Measurements from ENCODE around the gene TSPAN32. TPM values are rescaled to one million over a fixed set of nuclear protein-coding genes. Genes with fewer than 3 reads are reported as not detected.
"Not testable (repeated sequence)": the region's sequence is repeated elsewhere in the genome, so short reads cannot be mapped to it uniquely, and the experiment has no call there.

TSPAN32 gene
- total and polyA plus RNA-seq, 2 donors (not counting 1 experiment from before 2014, with no cell fraction given): 0.17 TPM; not detected in 1

DNA sequence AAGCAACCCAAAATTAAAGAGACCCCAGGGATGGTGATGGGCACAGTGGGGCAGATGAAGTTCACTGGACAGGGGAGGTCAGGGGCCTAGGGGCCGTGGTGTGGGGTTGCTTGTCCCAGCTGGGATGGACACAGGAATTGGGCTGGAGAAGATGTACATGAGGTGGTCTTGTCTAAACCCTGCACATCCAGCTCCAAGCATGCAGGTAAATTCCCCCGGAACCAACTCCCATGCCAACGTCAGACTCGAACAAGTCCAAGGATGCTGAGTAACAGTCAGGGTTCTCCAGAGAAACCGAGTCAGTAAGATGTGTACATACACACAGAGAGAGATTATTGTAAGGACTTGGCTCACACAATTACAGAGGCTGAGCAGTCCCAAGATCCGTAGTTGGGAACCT, 28.9 kb downstream of the TSPAN32 start:
- H3K27me3 ChIP-seq (ENCODE audit: control insufficient read depth, insufficient read depth, low read length): no peaks in the 10 kb centered on the region
- no peak overlapping the region for H3K4me2 ChIP-seq (ENCODE audit: extremely low read depth, insufficient read depth, low read length)
- no peak overlapping the region for H3K9ac ChIP-seq (ENCODE audit: insufficient read depth, low read length)
- no peak overlapping the region for H2AFZ ChIP-seq (ENCODE audit: low read length)
- no peak overlapping the region for H3K27ac ChIP-seq (ENCODE audit: insufficient read depth, low read length)
- TF ChIP-seq, protein P1, sequence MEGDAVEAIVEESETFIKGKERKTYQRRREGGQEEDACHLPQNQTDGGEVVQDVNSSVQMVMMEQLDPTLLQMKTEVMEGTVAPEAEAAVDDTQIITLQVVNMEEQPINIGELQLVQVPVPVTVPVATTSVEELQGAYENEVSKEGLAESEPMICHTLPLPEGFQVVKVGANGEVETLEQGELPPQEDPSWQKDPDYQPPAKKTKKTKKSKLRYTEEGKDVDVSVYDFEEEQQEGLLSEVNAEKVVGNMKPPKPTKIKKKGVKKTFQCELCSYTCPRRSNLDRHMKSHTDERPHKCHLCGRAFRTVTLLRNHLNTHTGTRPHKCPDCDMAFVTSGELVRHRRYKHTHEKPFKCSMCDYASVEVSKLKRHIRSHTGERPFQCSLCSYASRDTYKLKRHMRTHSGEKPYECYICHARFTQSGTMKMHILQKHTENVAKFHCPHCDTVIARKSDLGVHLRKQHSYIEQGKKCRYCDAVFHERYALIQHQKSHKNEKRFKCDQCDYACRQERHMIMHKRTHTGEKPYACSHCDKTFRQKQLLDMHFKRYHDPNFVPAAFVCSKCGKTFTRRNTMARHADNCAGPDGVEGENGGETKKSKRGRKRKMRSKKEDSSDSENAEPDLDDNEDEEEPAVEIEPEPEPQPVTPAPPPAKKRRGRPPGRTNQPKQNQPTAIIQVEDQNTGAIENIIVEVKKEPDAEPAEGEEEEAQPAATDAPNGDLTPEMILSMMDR (conservative IDR thresholded peaks at IDR 0.05 in 1 of 2, IDR thresholded peaks at IDR 0.05 in 1 of 2; ENCODE audit: low read depth in 1 of 2, low read length in 2 of 2): no peak
- no peak for TF ChIP-seq EZH2 (IDR thresholded peaks at IDR 0.05; ENCODE audit: low read length, missing control alignments)
- H3K4me3 ChIP-seq (replicated peaks in 1 of 4; ENCODE audit: control extremely low read depth in 1 of 4, insufficient read depth in 1 of 4, low read depth in 3 of 4, low read length in 4 of 4): no peak overlapping the region
- no peaks in the 10 kb centered on the region for H3K4me1 ChIP-seq (ENCODE audit: control insufficient read depth, extremely low read depth, insufficient read depth, low read length)
- no peaks in the 10 kb centered on the region for H4K20me1 ChIP-seq (ENCODE audit: control insufficient read depth, extremely low read depth, insufficient read depth, low read length)
- H3K9me3 ChIP-seq (ENCODE audit: control insufficient read depth, insufficient read depth, low read depth, low read length): no peaks in the 10 kb centered on the region
- H3K36me3 ChIP-seq (ENCODE audit: control insufficient read depth, insufficient read depth, low read length): no peaks in the 10 kb centered on the region
- no peak for DNase-seq (ENCODE audit: low read depth in 2 of 2)
- no peaks in the 10 kb centered on the region for H3K79me2 ChIP-seq (ENCODE audit: control insufficient read depth, insufficient read depth, low read length)

- Histone ChIP-seq H3K27ac (ENCODE audit: insufficient read depth, low read length) (no peak overlapping the region), H3K4me1 (ENCODE audit: control insufficient read depth, extremely low read depth, insufficient read depth, low read length) (no peaks in the 10 kb centered on the region), H3K4me2 (ENCODE audit: extremely low read depth, insufficient read depth, low read length) (no peak overlapping the region), H3K36me3 (ENCODE audit: control insufficient read depth, insufficient read depth, low read length) (no peaks in the 10 kb centered on the region), H4K20me1 (ENCODE audit: control insufficient read depth, extremely low read depth, insufficient read depth, low read length) (no peaks in the 10 kb centered on the region), H3K4me3 (replicated peaks in 1 of 4; ENCODE audit: control extremely low read depth in 1 of 4, insufficient read depth in 1 of 4, low read depth in 3 of 4, low read length in 4 of 4) (no peak overlapping the region), H3K9ac (ENCODE audit: insufficient read depth, low read length) (no peak overlapping the region), H3K9me3 (ENCODE audit: control insufficient read depth, insufficient read depth, low read depth, low read length) (no peaks in the 10 kb centered on the region), H2AFZ (ENCODE audit: low read length) (no peak overlapping the region), H3K27me3 (ENCODE audit: control insufficient read depth, insufficient read depth, low read length) (no peaks in the 10 kb centered on the region), H3K79me2 (ENCODE audit: control insufficient read depth, insufficient read depth, low read length) (no peaks in the 10 kb centered on the region)
- TF ChIP-seq, protein P1 (conservative IDR thresholded peaks at IDR 0.05 in 1 of 2, IDR thresholded peaks at IDR 0.05 in 1 of 2; ENCODE audit: low read depth in 1 of 2, low read length in 2 of 2): no peak
- no peak for TF ChIP-seq EZH2 (IDR thresholded peaks at IDR 0.05; ENCODE audit: low read length, missing control alignments)
- no peak for DNase-seq (ENCODE audit: low read depth in 2 of 2)
These were observed 29.6 kb downstream of the TSPAN32 start for GRCh38 chr11:2331404-2331803.

DNA sequence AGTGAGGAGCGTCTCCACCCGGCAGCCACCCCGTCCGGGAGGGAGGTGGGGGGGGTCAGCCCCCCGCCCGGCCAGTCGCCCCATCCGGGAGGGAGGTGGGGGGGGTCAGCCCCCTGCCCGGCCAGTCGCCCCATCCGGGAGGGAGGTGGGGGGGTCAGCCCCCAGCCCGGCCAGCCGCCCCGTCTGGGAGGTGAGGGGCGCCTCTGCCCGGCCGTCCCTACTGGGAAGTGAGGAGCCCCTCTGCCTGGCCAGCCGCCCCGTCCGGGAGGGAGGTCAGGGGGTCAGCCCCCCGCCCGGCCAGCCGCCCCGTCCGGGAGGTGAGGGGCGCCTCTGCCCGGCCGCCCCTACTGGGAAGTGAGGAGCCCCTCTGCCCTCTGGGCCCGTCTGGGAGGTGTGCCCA, 30.8 kb downstream of the TSPAN32 start:
- H2AFZ ChIP-seq (ENCODE audit: low read length); DNase-seq (ENCODE audit: low read depth in 2 of 2); H3K9me3 ChIP-seq (ENCODE audit: control insufficient read depth, insufficient read depth, low read depth, low read length); H3K27ac ChIP-seq (ENCODE audit: insufficient read depth, low read length); H3K4me2 ChIP-seq (ENCODE audit: extremely low read depth, insufficient read depth, low read length); H3K36me3 ChIP-seq (ENCODE audit: control insufficient read depth, insufficient read depth, low read length); H4K20me1 ChIP-seq (ENCODE audit: control insufficient read depth, extremely low read depth, insufficient read depth, low read length); H3K9ac ChIP-seq (ENCODE audit: insufficient read depth, low read length); H3K79me2 ChIP-seq (ENCODE audit: control insufficient read depth, insufficient read depth, low read length); H3K4me1 ChIP-seq (ENCODE audit: control insufficient read depth, extremely low read depth, insufficient read depth, low read length); H3K4me3 ChIP-seq (replicated peaks in 1 of 4; ENCODE audit: control extremely low read depth in 1 of 4, insufficient read depth in 1 of 4, low read depth in 3 of 4, low read length in 4 of 4); H3K27me3 ChIP-seq (ENCODE audit: control insufficient read depth, insufficient read depth, low read length): not testable (repeated sequence)

GRCh38 chr11:2333486-2334205, 31.8 kb downstream of the TSPAN32 start:
- not testable (repeated sequence) for H3K4me3 ChIP-seq (replicated peaks in 1 of 4; ENCODE audit: control extremely low read depth in 1 of 4, insufficient read depth in 1 of 4, low read depth in 3 of 4, low read length in 4 of 4); H3K27me3 ChIP-seq (ENCODE audit: control insufficient read depth, insufficient read depth, low read length); H4K20me1 ChIP-seq (ENCODE audit: control insufficient read depth, extremely low read depth, insufficient read depth, low read length); DNase-seq (ENCODE audit: low read depth in 2 of 2); H3K4me1 ChIP-seq (ENCODE audit: control insufficient read depth, extremely low read depth, insufficient read depth, low read length); H3K4me2 ChIP-seq (ENCODE audit: extremely low read depth, insufficient read depth, low read length); H3K36me3 ChIP-seq (ENCODE audit: control insufficient read depth, insufficient read depth, low read length); H2AFZ ChIP-seq (ENCODE audit: low read length); H3K9ac ChIP-seq (ENCODE audit: insufficient read depth, low read length); H3K79me2 ChIP-seq (ENCODE audit: control insufficient read depth, insufficient read depth, low read length); H3K9me3 ChIP-seq (ENCODE audit: control insufficient read depth, insufficient read depth, low read depth, low read length); H3K27ac ChIP-seq (ENCODE audit: insufficient read depth, low read length)

DNA sequence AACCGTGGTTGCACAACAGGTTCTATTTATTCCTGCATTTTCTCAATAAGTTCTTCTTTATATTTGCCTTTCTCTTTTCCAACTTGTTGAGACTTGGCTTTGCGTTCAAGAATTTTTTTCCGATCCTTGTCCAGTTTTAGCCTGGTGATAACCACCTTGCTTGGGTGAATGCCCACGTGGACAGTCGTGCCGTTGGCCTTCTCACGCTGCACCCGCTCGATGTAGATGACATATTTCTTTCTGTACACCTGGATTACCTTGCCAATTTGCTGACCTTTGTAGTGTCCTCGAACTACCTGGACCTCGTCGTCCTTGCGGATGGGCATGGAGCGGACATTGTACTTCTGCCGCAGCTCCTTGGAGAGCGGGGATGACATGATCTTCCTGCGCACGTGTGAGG, 33.5 kb downstream of the TSPAN32 start:
- not testable (repeated sequence) for H3K27me3 ChIP-seq (ENCODE audit: control insufficient read depth, insufficient read depth, low read length); H3K4me3 ChIP-seq (replicated peaks in 1 of 4; ENCODE audit: control extremely low read depth in 1 of 4, insufficient read depth in 1 of 4, low read depth in 3 of 4, low read length in 4 of 4); DNase-seq (ENCODE audit: low read depth in 2 of 2); H3K27ac ChIP-seq (ENCODE audit: insufficient read depth, low read length); H3K9ac ChIP-seq (ENCODE audit: insufficient read depth, low read length); H3K36me3 ChIP-seq (ENCODE audit: control insufficient read depth, insufficient read depth, low read length); H2AFZ ChIP-seq (ENCODE audit: low read length); H3K4me1 ChIP-seq (ENCODE audit: control insufficient read depth, extremely low read depth, insufficient read depth, low read length); H4K20me1 ChIP-seq (ENCODE audit: control insufficient read depth, extremely low read depth, insufficient read depth, low read length); H3K4me2 ChIP-seq (ENCODE audit: extremely low read depth, insufficient read depth, low read length); H3K79me2 ChIP-seq (ENCODE audit: control insufficient read depth, insufficient read depth, low read length); H3K9me3 ChIP-seq (ENCODE audit: control insufficient read depth, insufficient read depth, low read depth, low read length)

All from fibroblast of lung (primary cell).